Frontal cortex (tissue), 4 donors: ENCODE results near the gene TBC1D9B. TPM values are rescaled to one million over a fixed set of nuclear protein-coding genes. Genes with fewer than 3 reads are reported as not detected.
"Not testable (repeated sequence)": the region's sequence is repeated elsewhere in the genome, so short reads cannot be mapped to it uniquely, and the experiment has no call there.

ENCODE experiments used
- DNase-seq, 2 donors: peaks; one replicate each; pipeline ENCODE4 v3.0.0; 2012; ENCODE audit warnings: low spot score in 2 of 2
- FAIRE-seq: peaks from 2 replicates; lab custom pipeline; 2012; peaks lifted over from hg19 to GRCh38; lab: Jason Lieb, UNC
- total RNA-seq: library from RNA; depleted of rRNA; stranded (reverse); fragments of >200 nt; gene quantifications from one replicate; pipeline ENCODE4 v1.2.3, GENCODE V29; 2014
- donor health status: control.
- donor health status: control.
- donor health status: control.

TBC1D9B gene
- total RNA-seq, 1 donor from 2014 or later = 24.1 TPM

- DNase-seq = no peak
- no peak for FAIRE-seq
Observed at GRCh38 chr5:179854356-179854755, 53.3 kb downstream of the TBC1D9B start.

DNA sequence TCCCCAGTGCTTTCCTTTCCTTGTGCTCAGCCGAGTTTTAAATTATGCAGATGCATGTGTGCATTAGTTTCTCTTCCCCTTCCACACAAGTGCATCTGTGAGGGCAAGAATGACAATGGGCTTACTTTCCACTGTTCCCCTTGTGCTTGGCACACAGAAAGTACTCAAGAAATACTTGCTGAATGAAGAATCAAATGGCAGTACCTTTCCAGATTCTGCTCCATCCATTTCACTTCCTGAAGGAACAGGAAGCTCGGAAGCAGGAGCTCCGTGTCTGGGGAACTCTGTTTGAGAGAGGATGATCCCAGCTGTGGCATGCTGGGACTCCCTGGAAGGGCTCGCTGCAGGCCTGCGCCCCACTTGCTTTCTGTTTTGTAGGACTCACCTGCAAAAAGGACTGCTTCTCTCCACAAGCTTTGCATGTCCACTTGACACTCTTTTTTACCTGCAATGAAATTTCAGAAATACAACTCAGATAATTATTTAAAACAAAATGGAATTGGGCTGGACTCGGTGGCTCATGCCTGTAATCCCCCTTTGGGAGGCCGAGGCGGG is 54.6 kb downstream of the TBC1D9B start:
- no peak for FAIRE-seq

DNA sequence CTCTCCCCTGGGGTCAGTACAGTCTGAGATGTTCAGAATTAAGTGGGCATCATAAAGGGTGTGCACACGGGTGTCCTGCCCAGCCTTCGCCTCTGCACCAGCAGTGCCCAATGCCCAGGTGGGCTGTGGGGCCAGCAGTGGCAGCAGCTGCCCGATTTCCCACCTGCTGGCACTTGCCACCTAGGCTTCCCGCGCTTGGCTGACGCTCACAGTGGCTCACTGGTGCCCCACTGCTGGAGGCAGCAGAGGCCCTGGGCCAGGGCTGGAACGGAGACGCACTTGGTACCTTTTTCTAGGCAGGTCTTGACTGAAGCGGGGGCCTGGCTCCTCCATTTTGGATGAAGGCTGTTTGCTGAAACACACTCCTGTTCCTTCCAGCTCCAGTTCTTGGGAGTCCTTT is 66.1 kb downstream of the TBC1D9B start:
- DNase-seq (no peak), FAIRE-seq (no peak)

More for the DNA sequence above, 54.6 kb downstream of the TBC1D9B start:
- no peak for DNase-seq

DNA sequence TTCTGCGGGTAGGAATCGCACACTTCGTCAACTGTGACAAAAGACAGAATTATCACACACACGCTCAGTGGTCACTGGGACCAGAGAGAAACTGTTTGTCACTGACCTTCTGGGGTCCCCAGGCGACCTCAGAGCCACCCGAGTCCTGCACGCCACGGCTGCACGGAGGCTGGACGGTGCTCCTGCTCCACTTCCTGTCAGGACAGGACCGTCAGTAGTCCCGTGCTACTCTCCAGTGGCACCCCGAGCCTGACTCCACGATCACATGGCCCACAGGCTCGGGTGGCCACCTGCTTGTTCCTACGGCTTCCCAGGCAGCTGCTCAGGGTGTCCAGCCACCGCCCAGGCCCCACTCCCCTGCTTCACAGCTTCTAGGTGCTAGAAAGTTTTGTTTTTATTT is 66.9 kb downstream of the TBC1D9B start:
- no peak for FAIRE-seq
- DNase-seq = no peak

GRCh38 chr5:179840321-179840720 is 67.4 kb downstream of the TBC1D9B start:
- DNase-seq = no peak
- no peak for FAIRE-seq

- FAIRE-seq (no peak), DNase-seq (no peak)
Observed at GRCh38 chr5:179839328-179840256, 68.1 kb downstream of the TBC1D9B start.

- FAIRE-seq (no peak), DNase-seq (no peak)
Observed at GRCh38 chr5:179837076-179838011, 70.4 kb downstream of the TBC1D9B start.

DNA sequence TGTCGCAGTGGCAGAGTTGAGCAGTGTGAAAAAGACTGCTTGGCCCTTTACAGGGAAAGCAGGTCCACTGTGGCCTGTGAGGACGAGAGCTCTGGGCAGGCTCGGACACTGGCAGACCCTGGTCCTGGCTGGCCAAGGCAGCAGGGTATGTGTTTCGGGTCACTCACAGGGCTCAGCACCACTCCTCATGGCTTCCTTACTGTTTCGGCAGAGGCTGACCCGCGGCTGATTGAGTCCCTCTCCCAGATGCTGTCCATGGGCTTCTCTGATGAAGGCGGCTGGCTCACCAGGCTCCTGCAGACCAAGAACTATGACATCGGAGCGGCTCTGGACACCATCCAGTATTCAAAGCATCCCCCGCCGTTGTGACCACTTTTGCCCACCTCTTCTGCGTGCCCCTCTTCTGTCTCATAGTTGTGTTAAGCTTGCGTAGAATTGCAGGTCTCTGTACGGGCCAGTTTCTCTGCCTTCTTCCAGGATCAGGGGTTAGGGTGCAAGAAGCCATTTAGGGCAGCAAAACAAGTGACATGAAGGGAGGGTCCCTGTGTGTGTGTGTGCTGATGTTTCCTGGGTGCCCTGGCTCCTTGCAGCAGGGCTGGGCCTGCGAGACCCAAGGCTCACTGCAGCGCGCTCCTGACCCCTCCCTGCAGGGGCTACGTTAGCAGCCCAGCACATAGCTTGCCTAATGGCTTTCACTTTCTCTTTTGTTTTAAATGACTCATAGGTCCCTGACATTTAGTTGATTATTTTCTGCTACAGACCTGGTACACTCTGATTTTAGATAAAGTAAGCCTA is 71.3 kb downstream of the TBC1D9B start:
- FAIRE-seq = no peak
- no peak for DNase-seq

DNA sequence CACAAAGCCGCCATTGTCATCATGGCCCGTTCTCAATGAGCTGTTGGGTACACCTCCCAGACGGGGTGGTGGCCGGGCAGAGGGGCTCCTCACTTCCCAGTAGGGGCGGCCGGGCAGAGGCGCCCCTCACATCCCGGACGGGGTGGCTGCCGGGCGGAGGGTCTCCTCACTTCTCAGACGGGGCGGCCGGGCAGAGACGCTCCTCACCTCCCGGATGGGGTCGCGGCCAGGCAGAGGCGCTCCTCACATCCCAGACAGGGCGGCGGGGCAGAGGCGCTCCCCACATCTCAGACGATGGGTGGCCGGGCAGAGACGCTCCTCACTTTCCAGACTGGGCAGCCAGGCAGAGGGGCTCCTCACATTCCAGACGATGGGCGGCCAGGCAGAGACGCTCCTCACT is 72.8 kb downstream of the TBC1D9B start:
- FAIRE-seq = not testable (repeated sequence)

GRCh38 chr5:179834120-179834519 is 73.6 kb downstream of the TBC1D9B start:
- no peak for FAIRE-seq
- DNase-seq = no peak

More for the DNA sequence above, 72.8 kb downstream of the TBC1D9B start:
- DNase-seq = not testable (repeated sequence)

DNA sequence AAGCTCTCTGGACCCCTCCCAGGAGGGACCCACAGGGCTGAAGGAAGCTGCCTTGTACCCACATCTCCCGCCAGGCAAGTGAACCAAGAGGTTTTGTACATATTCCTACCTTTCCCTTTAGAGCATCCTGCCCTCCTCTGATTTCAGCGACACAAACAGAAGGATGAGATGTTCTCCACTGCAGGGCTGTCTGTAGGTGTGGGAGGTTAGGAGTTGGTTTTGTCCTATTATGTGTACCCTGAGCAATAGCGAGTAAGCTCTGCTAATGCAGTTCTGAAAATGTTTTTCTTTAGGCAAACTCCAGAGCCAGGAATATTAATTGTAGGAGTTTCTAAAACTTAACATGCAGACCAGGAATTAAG is 74.0 kb downstream of the TBC1D9B start:
- DNase-seq (no peak), FAIRE-seq (no peak)

GRCh38 chr5:179833056-179833708 is 74.5 kb downstream of the TBC1D9B start:
- no peak for DNase-seq

DNA sequence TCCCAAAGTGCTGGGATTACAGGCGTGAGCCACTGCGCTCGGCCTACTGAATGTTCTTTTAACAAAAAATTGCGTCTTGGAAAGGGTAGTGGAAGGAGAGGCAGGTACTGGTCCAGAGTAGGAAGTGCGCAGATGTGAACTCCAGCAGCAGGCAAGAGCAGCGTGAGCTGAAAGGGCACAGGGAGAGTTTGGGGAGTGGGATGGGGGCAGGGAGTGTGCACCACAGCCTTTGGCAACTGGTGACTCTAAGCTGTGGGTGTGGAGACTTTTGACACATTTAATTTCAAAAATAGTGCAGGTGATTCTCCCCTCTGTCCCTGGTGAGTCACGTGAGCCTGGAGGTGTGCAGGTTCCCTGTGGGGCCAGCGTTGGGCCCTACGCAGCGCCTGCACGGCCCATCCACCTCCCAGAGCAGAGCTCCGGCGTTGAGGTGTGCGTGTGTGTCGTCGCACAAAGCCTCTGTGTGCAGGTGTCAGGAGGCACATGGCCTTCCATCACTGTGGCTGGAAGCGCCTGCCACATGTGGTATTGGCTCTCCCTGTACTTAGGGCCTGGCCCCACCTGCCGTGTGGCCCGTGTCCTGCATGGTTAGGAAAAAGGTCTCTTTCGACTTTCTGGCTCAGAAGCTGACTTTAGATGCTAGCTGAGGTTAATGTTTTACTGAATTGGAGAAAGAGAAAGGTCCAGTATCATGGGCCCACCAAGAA is 75.5 kb downstream of the TBC1D9B start:
- DNase-seq = no peak
- no peak for FAIRE-seq

More at GRCh38 chr5:179833056-179833708, 74.5 kb downstream of the TBC1D9B start:
- FAIRE-seq = no peak

DNA sequence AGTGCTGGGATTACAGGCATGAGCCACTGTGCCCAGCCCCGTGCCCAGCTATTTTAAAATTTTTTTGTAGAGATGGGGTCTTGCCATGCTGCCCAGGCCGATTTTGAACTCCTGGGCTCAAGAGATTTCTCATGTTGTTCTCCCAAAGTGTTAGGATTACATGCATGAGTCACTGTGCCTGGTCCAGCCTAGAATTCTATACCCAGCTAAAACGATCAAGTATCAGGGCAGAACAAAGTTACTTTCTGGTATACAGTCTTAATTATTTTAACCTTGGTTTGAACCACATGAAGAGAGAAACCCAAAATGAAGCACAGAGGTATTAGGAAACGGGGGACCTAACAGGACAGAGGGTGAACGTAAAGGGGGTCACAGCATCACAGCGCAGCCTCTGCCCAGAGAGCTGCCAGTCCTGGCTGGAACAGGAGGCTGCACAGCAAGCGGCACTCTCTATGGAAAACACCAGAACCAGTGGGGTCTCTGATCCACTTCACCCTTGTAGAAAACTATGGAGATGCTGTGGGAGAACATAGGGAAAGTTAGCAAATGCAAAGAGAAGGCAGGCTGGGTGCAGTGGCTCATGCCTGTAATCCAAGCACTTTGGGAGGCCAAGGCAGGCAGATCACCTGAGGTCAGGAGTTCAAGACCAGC is 76.8 kb downstream of the TBC1D9B start:
- DNase-seq (no peak), FAIRE-seq (no peak)

- FAIRE-seq (no peak), DNase-seq (no peak)
Observed at GRCh38 chr5:179829732-179830435, 77.8 kb downstream of the TBC1D9B start.

DNA sequence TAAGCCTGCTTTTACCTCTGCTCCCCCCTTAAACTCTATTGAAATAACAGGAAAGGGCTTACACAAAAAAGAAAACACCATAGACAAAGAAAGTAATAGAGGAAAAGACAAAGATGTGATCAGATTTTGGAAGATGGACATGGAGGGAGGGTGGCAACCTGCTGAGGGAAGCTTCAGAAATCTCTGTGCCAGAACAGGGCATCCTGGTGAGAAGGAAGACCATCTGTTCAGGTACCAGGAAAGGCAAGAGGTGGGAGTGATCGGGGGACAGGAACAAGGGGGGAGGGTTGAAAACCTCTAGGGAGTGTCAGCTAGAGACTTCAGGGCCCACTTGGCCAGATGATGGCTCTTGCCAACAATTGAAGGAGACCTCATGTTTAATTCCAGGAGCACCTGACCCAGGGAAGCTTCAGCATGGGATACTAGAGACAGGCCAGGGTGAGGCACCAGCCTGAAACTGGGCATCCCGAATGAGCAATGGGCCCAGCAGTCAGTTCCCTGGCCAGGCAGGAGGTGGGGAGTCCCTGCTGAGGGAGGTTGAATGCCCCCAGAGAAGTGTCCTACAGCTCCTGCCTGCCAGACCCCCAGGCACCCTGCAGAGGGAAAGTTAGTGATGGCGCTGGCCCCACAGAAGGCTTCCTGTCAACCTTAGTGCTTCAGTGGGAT is 78.8 kb downstream of the TBC1D9B start:
- FAIRE-seq (no peak), DNase-seq (no peak)

- no peak for FAIRE-seq
- no peak for DNase-seq
Observed at GRCh38 chr5:179827680-179828079, 80.0 kb downstream of the TBC1D9B start.
